ENCODE measurements around the gene PLK1. TPM values are rescaled to one million over a fixed set of nuclear protein-coding genes. Genes with fewer than 3 reads are reported as not detected.

Gene PLK1
- polyA plus RNA-seq, 1 donor from 2014 or later = 0.21 TPM

DNA sequence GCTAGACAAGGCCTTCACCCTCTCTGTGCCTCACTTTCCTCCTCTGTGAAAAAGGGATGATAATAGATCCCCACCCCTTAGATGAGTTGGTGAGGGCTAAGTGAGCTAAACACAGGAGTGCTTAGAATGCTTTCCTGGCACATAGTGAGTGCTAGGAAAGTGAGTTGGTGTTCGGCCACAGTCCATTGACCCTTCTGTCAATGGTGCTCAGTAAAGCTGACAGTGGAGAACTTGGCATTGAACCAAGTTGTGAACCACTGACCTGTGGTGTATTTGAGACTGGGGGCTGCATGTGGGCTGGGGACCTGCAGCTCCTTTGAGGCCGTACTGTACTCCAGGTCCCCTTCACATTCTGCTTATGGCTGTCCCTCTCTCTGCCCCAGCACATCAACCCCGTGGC lies 4.8 kb downstream of the PLK1 start:
- no peak overlapping the region for H3K27ac ChIP-seq (ENCODE audit: low read length)
- no peaks in the 10 kb centered on the region for H3K9me3 ChIP-seq (ENCODE audit: low read length)
- H3K27me3 ChIP-seq (ENCODE audit: insufficient read depth, low read depth, low read length) = no peaks in the 10 kb centered on the region
- TF ChIP-seq RAD21 (conservative IDR thresholded peaks at IDR 0.05) (no peak), SMC3 (conservative IDR thresholded peaks at IDR 0.05; ENCODE audit: poor library complexity) (no peak), TAF1 (IDR thresholded peaks at IDR 0.05; ENCODE audit: low read depth) (no peak), EZH2 (IDR thresholded peaks at IDR 0.05; ENCODE audit: borderline replicate concordance, insufficient read depth, low read length, poor library complexity, severe bottlenecking) (no peak)
- TF ChIP-seq, protein P1, sequence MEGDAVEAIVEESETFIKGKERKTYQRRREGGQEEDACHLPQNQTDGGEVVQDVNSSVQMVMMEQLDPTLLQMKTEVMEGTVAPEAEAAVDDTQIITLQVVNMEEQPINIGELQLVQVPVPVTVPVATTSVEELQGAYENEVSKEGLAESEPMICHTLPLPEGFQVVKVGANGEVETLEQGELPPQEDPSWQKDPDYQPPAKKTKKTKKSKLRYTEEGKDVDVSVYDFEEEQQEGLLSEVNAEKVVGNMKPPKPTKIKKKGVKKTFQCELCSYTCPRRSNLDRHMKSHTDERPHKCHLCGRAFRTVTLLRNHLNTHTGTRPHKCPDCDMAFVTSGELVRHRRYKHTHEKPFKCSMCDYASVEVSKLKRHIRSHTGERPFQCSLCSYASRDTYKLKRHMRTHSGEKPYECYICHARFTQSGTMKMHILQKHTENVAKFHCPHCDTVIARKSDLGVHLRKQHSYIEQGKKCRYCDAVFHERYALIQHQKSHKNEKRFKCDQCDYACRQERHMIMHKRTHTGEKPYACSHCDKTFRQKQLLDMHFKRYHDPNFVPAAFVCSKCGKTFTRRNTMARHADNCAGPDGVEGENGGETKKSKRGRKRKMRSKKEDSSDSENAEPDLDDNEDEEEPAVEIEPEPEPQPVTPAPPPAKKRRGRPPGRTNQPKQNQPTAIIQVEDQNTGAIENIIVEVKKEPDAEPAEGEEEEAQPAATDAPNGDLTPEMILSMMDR (IDR thresholded peaks at IDR 0.05; ENCODE audit: poor library complexity, severe bottlenecking) = no peak
- H4K20me1 ChIP-seq (ENCODE audit: insufficient read depth) = peaks cover 8% of the 10 kb centered on the region
- no peaks in the 10 kb centered on the region for H3F3A ChIP-seq (ENCODE audit: insufficient read depth, low read length, poor library complexity, severe bottlenecking)
- no peak overlapping the region for H3K4me3 ChIP-seq (ENCODE audit: low read length)
- H3K9ac ChIP-seq (ENCODE audit: low read length) = no peak overlapping the region
- H2AFZ ChIP-seq (ENCODE audit: low read depth, low read length) = no peak overlapping the region
- no peak overlapping the region for H3K4me2 ChIP-seq (ENCODE audit: low read length)
- H3K36me3 ChIP-seq (ENCODE audit: insufficient read depth, low read length) = peaks cover 5% of the 10 kb centered on the region
- H3K79me2 ChIP-seq (replicated peaks; ENCODE audit: insufficient read depth, low read length) = peaks cover 24% of the 10 kb centered on the region
- no peaks in the 10 kb centered on the region for H3K9me2 ChIP-seq (ENCODE audit: insufficient read depth, low read length)

- Histone ChIP-seq H3K9ac (ENCODE audit: low read length) (no peak overlapping the region), H3K4me2 (ENCODE audit: low read length) (no peak overlapping the region), H3F3A (ENCODE audit: insufficient read depth, low read length, poor library complexity, severe bottlenecking) (no peaks in the 10 kb centered on the region), H3K9me3 (ENCODE audit: low read length) (no peaks in the 10 kb centered on the region), H3K27ac (ENCODE audit: low read length) (no peak overlapping the region), H4K20me1 (ENCODE audit: insufficient read depth) (no peaks in the 10 kb centered on the region), H3K9me2 (ENCODE audit: insufficient read depth, low read length) (no peaks in the 10 kb centered on the region), H3K4me3 (ENCODE audit: low read length) (no peak overlapping the region), H3K27me3 (ENCODE audit: insufficient read depth, low read depth, low read length) (no peaks in the 10 kb centered on the region), H2AFZ (ENCODE audit: low read depth, low read length) (no peak overlapping the region), H3K79me2 (replicated peaks; ENCODE audit: insufficient read depth, low read length) (no peaks in the 10 kb centered on the region), H3K36me3 (ENCODE audit: insufficient read depth, low read length) (peaks cover 8% of the 10 kb centered on the region)
- TF ChIP-seq MXI1 (conservative IDR thresholded peaks at IDR 0.05; ENCODE audit: poor library complexity, severe bottlenecking) = no peak
- TF ChIP-seq TAF1 (IDR thresholded peaks at IDR 0.05; ENCODE audit: low read depth) = no peak
- no peak for TF ChIP-seq POLR2AphosphoS5 (IDR thresholded peaks at IDR 0.05)
- no peak for TF ChIP-seq SMC3 (conservative IDR thresholded peaks at IDR 0.05; ENCODE audit: poor library complexity)
- TF ChIP-seq, protein P2, sequence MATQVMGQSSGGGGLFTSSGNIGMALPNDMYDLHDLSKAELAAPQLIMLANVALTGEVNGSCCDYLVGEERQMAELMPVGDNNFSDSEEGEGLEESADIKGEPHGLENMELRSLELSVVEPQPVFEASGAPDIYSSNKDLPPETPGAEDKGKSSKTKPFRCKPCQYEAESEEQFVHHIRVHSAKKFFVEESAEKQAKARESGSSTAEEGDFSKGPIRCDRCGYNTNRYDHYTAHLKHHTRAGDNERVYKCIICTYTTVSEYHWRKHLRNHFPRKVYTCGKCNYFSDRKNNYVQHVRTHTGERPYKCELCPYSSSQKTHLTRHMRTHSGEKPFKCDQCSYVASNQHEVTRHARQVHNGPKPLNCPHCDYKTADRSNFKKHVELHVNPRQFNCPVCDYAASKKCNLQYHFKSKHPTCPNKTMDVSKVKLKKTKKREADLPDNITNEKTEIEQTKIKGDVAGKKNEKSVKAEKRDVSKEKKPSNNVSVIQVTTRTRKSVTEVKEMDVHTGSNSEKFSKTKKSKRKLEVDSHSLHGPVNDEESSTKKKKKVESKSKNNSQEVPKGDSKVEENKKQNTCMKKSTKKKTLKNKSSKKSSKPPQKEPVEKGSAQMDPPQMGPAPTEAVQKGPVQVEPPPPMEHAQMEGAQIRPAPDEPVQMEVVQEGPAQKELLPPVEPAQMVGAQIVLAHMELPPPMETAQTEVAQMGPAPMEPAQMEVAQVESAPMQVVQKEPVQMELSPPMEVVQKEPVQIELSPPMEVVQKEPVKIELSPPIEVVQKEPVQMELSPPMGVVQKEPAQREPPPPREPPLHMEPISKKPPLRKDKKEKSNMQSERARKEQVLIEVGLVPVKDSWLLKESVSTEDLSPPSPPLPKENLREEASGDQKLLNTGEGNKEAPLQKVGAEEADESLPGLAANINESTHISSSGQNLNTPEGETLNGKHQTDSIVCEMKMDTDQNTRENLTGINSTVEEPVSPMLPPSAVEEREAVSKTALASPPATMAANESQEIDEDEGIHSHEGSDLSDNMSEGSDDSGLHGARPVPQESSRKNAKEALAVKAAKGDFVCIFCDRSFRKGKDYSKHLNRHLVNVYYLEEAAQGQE (IDR thresholded peaks at IDR 0.05; ENCODE audit: borderline replicate concordance) = no peak
- no peak for TF ChIP-seq RAD21 (conservative IDR thresholded peaks at IDR 0.05)
- no peak for TF ChIP-seq EZH2 (IDR thresholded peaks at IDR 0.05; ENCODE audit: borderline replicate concordance, insufficient read depth, low read length, poor library complexity, severe bottlenecking)
- TF ChIP-seq, protein P1 (IDR thresholded peaks at IDR 0.05; ENCODE audit: poor library complexity, severe bottlenecking) = no peak
- TF ChIP-seq EP300 (conservative IDR thresholded peaks at IDR 0.05; ENCODE audit: poor library complexity, severe bottlenecking) = no peak
These were observed 8.5 kb downstream of the PLK1 start for GRCh38 chr16:23687034-23687808.

Data from neural cell (in vitro differentiated cells).